ENCODE measurements around the gene LAD1. TPM values are rescaled to one million over a fixed set of nuclear protein-coding genes. Genes with fewer than 3 reads are reported as not detected.

Gene LAD1
- total RNA-seq, 1 donor: not detected

- peak; percentile 19 for TF ChIP-seq CTCF (IDR thresholded peaks at IDR 0.05; ENCODE audit: insufficient read depth, low read length)
- H3K4me3 ChIP-seq (ENCODE audit: low read depth, low read length): no peak overlapping the region
- no peak for DNase-seq (ENCODE audit: low read depth)
These were observed 24.0 kb downstream of the LAD1 start for GRCh38 chr1:201375169-201375568.

GRCh38 chr1:201374364-201374763, 24.8 kb downstream of the LAD1 start:
- H3K4me3 ChIP-seq (ENCODE audit: low read depth, low read length): no peak overlapping the region
- no peak for DNase-seq (ENCODE audit: low read depth)
- TF ChIP-seq CTCF (IDR thresholded peaks at IDR 0.05; ENCODE audit: insufficient read depth, low read length): no peak

- H3K4me3 ChIP-seq (ENCODE audit: low read depth, low read length): no peak overlapping the region
- TF ChIP-seq CTCF (IDR thresholded peaks at IDR 0.05; ENCODE audit: insufficient read depth, low read length): no peak
- DNase-seq (ENCODE audit: low read depth): no peak
These were observed 27.3 kb downstream of the LAD1 start for GRCh38 chr1:201371792-201372191.

- peak; percentile 22 for DNase-seq (ENCODE audit: low read depth)
- no peak overlapping the region for H3K4me3 ChIP-seq (ENCODE audit: low read depth, low read length)
- no peak for TF ChIP-seq CTCF (IDR thresholded peaks at IDR 0.05; ENCODE audit: insufficient read depth, low read length)
These were observed 27.8 kb downstream of the LAD1 start for GRCh38 chr1:201371276-201371675.

GRCh38 chr1:201370500-201370899, 28.6 kb downstream of the LAD1 start:
- no peak for DNase-seq (ENCODE audit: low read depth)
- H3K4me3 ChIP-seq (ENCODE audit: low read depth, low read length): no peak overlapping the region
- TF ChIP-seq CTCF (IDR thresholded peaks at IDR 0.05; ENCODE audit: insufficient read depth, low read length): no peak

- no peak overlapping the region for H3K4me3 ChIP-seq (ENCODE audit: low read depth, low read length)
- no peak for TF ChIP-seq CTCF (IDR thresholded peaks at IDR 0.05; ENCODE audit: insufficient read depth, low read length)
- DNase-seq (ENCODE audit: low read depth): no peak
These were observed 29.9 kb downstream of the LAD1 start for GRCh38 chr1:201369209-201369608.

GRCh38 chr1:201366696-201367095, 32.4 kb downstream of the LAD1 start:
- no peak overlapping the region for H3K4me3 ChIP-seq (ENCODE audit: low read depth, low read length)
- DNase-seq (ENCODE audit: low read depth): no peak
- no peak for TF ChIP-seq CTCF (IDR thresholded peaks at IDR 0.05; ENCODE audit: insufficient read depth, low read length)

Data from fibroblast of the aortic adventitia (primary cell).